ENCODE data around the gene SASH3. TPM values are rescaled to one million over a fixed set of nuclear protein-coding genes. Genes with fewer than 3 reads are reported as not detected.

SASH3 gene
- total and polyA plus RNA-seq, 4 donors, result 12.0 to 90.1 (median 32.6) TPM

- Histone ChIP-seq H3K4me3 (no peak overlapping the region), H3K9me3 (ENCODE audit: control insufficient read depth in 4 of 4, insufficient read depth in 3 of 4, low read length in 3 of 4) (no peaks in the 10 kb centered on the region), H3K4me1 (ENCODE audit: control insufficient read depth in 5 of 5, insufficient read depth in 5 of 5, low read length in 5 of 5) (peaks cover 0 to 4% (median 0%) of the 10 kb centered on the region in 5 donors), H3K36me3 (ENCODE audit: control insufficient read depth in 4 of 4, insufficient read depth in 4 of 4, low read length in 4 of 4) (no peaks in the 10 kb centered on the region), H3K27me3 (ENCODE audit: control insufficient read depth in 3 of 3, insufficient read depth in 3 of 3, low read length in 2 of 3) (no peaks in the 10 kb centered on the region), H3K27ac (ENCODE audit: low read depth in 1 of 2, low read length in 1 of 2) (peak overlapping the region in 1 of 2 donors; percentile 37), H3K9ac (ENCODE audit: insufficient read depth in 1 of 2, low read length in 2 of 2) (no peak overlapping the region)
- ATAC-seq (ENCODE audit: insufficient read depth, low FRiP score) (no peak), DNase-seq (no peak)
- no peak for TF ChIP-seq CTCF (IDR thresholded peaks at IDR 0.05; ENCODE audit: control extremely low read depth, extremely low read depth)
- WGBS, 2 donors, result 76 to 88% methylated on average over 2 to 4 of the region's 4 CpGs
Measured at GRCh38 chrX:129773649-129774458, 5.9 kb upstream of the SASH3 start.

- H3K27ac ChIP-seq (ENCODE audit: low read depth in 1 of 2, low read length in 1 of 2), result peak overlapping the region in 1 of 2 donors; percentile 83
- no peaks in the 10 kb centered on the region for H3K27me3 ChIP-seq (ENCODE audit: control insufficient read depth in 3 of 3, insufficient read depth in 3 of 3, low read length in 2 of 3)
- ATAC-seq (ENCODE audit: insufficient read depth, low FRiP score) (peak; percentile 45), DNase-seq (peak; percentile 22 to 59 (median 42))
- 13 to 44% methylated on average over 21 to 30 of the region's 30 CpGs for WGBS, 2 donors
- no peaks in the 10 kb centered on the region for H3K36me3 ChIP-seq (ENCODE audit: control insufficient read depth in 4 of 4, insufficient read depth in 4 of 4, low read length in 4 of 4)
- no peaks in the 10 kb centered on the region for H3K9me3 ChIP-seq (ENCODE audit: control insufficient read depth in 4 of 4, insufficient read depth in 3 of 4, low read length in 3 of 4)
- no peak for TF ChIP-seq CTCF (IDR thresholded peaks at IDR 0.05; ENCODE audit: control extremely low read depth, extremely low read depth)
- H3K9ac ChIP-seq (ENCODE audit: insufficient read depth in 1 of 2, low read length in 2 of 2), result peak overlapping the region in 1 of 2 donors; percentile 13
- no peak overlapping the region for H3K4me3 ChIP-seq
- peaks cover 0 to 4% (median 0%) of the 10 kb centered on the region in 5 donors for H3K4me1 ChIP-seq (ENCODE audit: control insufficient read depth in 5 of 5, insufficient read depth in 5 of 5, low read length in 5 of 5)
Measured at GRCh38 chrX:129777218-129778030, 2.3 kb upstream of the SASH3 start.

- H3K36me3 ChIP-seq (ENCODE audit: control insufficient read depth in 4 of 4, insufficient read depth in 4 of 4, low read length in 4 of 4), result no peaks in the 10 kb centered on the region
- H3K27me3 ChIP-seq (ENCODE audit: control insufficient read depth in 3 of 3, insufficient read depth in 3 of 3, low read length in 2 of 3), result no peaks in the 10 kb centered on the region
- no peak for TF ChIP-seq CTCF (IDR thresholded peaks at IDR 0.05; ENCODE audit: control extremely low read depth, extremely low read depth)
- H3K9ac ChIP-seq (ENCODE audit: insufficient read depth in 1 of 2, low read length in 2 of 2), result no peak overlapping the region
- no peak for ATAC-seq (ENCODE audit: insufficient read depth, low FRiP score)
- H3K27ac ChIP-seq (ENCODE audit: low read depth in 1 of 2, low read length in 1 of 2), result peak overlapping the region in 1 of 2 donors; percentile 33
- H3K4me1 ChIP-seq (ENCODE audit: control insufficient read depth in 5 of 5, insufficient read depth in 5 of 5, low read length in 5 of 5), result peaks cover 0 to 4% (median 0%) of the 10 kb centered on the region in 5 donors
- H3K9me3 ChIP-seq (ENCODE audit: control insufficient read depth in 4 of 4, insufficient read depth in 3 of 4, low read length in 3 of 4), result no peaks in the 10 kb centered on the region
- 76 to 81% methylated on average over 7 of the region's 7 CpGs for WGBS, 2 donors
- DNase-seq, result peak in 1 of 3 donors; percentile 2
- no peak overlapping the region for H3K4me3 ChIP-seq
Measured at GRCh38 chrX:129779086-129779672, 570 bp upstream of the SASH3 start.
